T47D (cell line): Measurements from ENCODE around the gene GSN.
A peak's percentile ranks its signal among the peaks of the same experiment; 100 is the strongest.

Source experiments
- DNase-seq, 2 experiments: peaks; one replicate each; pipeline versions ENCODE4 v3.0.0 to v3.0.0-alpha.2; 2011 to 2012; ENCODE audit warnings: low read depth in 1 of 2, low spot score in 1 of 2
- JUND ChIP-seq: IDR thresholded peaks from 2 replicates; pipeline ENCODE4 v1.6.1; 2012; ENCODE audit warnings: low read depth
- in situ Hi-C: cut with HindIII; loops from 2 replicates; pipeline ENCODE4 v1.10.0; 2016; ENCODE audit warnings: low sequenced_read_pairs, low pct_unique_long_range_greater_than_20kb

The GSN gene

DNA sequence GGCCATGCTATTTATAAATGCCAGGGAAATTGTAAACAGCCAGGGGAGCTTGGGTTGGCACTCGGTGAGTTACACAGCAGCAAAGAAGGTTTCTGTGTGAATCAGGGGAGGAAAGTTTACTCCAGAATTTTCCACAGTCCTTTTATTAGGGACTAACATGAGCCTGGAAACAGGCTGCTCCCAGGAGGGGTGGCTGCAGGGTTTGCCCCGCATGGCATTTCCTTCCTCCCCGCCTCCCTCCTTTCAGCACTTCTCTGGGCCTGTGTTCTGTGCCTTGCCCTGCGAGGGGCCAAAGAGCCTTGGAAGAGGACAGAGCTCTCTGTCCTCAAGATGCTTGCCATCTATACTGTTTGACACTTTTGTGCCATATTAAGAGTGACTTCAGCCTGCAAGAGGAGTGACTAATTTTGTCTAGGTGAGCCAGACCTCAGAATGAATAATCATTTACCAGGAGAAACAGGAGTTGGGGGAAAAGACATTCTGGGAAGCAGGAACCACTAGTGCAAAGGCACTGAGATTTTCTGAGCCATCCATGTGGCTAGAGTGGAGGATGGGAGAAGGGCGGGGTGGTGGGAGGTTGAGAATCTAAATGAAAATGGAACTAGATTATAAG is 1.8 kb downstream of the GSN start:
- no peak for DNase-seq
- TF ChIP-seq JUND, result no peak
- in situ Hi-C loops, result no loop called here

DNA sequence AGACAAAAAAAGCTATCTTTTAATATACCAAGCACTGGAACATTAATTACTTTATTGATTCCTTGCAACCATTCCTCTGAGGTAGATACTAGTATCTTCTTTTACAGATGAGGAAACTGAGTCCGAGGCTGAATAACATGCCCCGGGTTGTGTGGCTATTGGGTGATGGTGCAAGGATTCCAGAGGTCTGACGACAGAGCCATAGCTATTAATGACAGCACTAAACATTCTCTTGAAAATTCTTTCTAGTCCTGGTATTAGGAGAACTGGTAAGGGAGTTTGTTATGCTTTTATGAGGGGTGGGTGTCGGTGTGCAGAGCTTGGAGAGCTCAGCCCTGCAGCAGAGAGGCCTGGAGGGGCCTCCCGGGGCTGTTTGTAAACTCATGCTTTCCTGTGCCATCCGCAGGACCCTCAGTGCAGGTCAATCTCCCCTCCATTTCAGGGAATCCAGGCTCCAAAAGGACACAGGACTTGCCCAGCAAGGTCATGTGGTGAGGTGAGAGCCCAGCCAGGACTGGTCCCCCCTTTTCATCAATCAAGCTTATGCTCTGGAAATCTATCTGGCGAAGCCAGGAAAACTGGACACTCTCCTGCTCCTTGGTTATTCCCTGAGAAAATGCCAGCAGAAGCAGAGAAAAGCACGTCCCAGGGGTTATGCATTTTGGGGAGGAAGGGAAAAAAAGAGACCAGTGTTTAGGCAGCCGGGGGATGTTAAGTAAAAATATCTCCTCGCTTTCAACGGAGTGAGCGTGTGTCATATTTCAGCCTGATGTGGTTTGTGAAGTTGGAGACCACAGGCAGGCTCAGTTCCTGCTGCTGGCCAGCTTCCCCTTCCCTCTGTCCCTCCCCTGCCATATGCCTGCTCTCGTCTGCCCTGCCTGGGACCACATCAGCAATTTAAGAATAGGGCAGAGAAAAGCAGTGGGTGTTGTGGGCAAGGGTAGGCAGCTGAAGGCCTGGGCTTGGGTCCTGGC is 3.7 kb downstream of the GSN start:
- TF ChIP-seq JUND, result no peak
- no peak for DNase-seq
- in situ Hi-C loops, result no loop called here

GRCh38 chr9:121272401-121272948 is 4.5 kb downstream of the GSN start:
- DNase-seq, result no peak
- in situ Hi-C loops, result no loop called here
- TF ChIP-seq JUND, result no peak

DNA sequence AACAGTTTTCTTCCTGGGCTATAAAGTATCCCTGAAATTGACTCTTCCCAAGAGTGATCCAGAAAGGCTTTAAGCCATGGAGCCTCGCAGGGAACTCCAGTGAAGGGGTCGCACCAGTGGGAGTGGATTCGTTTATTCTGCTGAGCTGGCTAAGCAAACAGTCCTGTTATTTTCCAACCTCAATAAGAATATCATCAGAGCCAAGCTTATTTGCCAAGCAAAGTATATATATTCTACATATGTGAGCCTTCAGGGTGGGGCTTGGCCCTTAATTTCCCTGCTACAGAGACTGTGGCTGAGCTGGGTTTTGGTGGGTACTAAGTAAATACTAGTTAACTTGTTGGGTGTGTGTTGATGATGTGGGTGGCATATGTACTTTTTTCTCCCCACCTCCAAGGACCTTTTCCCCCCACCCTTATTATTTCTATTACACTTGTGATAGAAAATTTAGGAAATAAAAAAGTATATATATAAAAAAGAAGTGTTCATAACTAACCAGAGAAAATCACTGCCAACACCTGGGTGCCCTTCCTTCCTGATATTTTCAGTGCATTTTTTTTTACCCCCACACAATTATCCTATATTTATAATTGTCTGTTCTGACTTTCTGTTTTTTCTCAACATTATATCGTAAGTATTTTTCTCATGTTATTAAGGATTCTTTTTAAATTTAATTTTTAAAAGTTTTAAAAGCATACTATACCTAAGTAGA is 5.3 kb downstream of the GSN start:
- DNase-seq, result no peak
- TF ChIP-seq JUND, result no peak
- in situ Hi-C loops, result no loop called here

- no peak for DNase-seq
- in situ Hi-C loops, result no loop called here
- TF ChIP-seq JUND, result no peak
Observed at GRCh38 chr9:121274851-121275250, 6.9 kb downstream of the GSN start.

DNA sequence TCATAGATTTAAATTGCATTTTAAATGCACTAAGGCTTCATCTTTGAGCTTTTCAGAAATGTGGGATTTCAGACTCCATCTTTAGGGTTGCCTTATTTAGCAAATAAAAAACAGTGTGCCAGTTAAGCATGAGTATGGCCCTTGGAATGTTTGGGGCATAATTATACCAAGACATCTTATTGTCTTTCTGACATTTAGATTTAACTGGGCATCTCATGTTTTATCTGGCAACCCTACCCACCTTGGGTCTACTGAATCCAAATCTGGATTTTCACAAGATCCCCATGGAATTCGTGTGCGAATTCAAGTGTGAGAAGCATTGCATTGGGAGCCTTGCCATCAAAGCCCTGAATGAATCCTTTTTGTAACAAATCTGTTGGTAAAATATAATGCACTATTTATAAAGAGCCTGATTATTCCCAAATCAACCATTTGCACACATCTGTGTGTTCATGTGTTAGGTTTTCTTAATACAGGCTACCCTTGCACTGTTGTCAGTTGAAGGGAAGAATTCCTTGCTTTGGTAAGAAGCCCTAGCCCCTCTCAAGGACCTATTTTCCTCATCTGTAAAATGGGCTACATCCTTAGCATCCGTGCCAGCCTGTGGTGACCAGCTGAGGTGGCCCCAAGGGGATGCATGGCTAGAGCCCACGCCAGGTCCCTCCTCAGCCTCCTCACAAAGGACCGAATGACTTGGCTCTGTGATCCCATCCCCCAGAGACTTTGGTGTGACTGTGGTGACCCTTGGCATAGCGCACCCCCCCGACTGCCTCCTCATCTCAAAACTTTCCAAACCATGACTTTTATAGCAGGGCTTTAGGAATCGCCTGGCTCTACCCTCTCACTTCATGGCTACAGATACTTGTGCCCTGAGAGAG is 8.1 kb downstream of the GSN start:
- TF ChIP-seq JUND, result no peak
- no peak for DNase-seq
- in situ Hi-C loops, result no loop called here

- no peak for DNase-seq
- no peak for TF ChIP-seq JUND
- in situ Hi-C loops, result no loop called here
Observed at GRCh38 chr9:121277026-121277425, 9.1 kb downstream of the GSN start.

- TF ChIP-seq JUND, result no peak
- DNase-seq, result no peak
- in situ Hi-C loops, result no loop called here
Observed at GRCh38 chr9:121277518-121278295, 9.7 kb downstream of the GSN start.

GRCh38 chr9:121278477-121279261 is 10.7 kb downstream of the GSN start:
- no peak for TF ChIP-seq JUND
- peak; percentile 35 to 75 for DNase-seq
- in situ Hi-C loops, result no loop called here

DNA sequence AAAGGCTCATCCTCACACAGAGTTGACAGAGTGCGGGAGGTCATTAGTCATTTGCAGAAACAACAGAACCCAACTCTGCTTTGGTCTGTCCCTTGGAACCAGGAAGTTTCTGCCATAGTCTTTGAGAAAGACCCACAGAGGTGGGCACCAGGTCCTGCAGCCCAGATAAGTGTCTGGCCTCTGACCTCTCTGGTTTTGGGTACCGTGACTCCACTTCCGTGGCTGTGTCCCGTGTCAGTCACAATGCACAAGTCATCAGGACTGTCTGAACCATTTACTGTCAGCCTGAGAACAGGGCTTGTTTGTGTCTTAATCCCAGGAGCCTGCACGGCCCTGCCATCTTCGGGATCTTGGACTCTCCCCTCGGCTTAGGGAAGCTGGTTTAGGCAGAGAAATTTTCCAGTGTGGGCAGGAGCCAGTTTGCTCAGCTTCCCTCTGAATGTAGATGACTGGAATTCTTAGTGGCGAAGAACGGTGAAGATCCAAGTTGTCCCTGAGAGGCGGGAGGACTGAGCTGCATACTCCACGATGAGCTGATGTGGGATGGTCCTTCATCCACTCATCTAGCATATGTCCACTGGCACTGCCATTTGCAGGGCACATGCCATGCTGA is 11.9 kb downstream of the GSN start:
- DNase-seq, result no peak
- in situ Hi-C loops, result no loop called here
- no peak for TF ChIP-seq JUND
